Measurements from ENCODE around the gene RAB3GAP1. TPM values are rescaled to one million over a fixed set of nuclear protein-coding genes. Genes with fewer than 3 reads are reported as not detected.
"Not testable (repeated sequence)": the region's sequence is repeated elsewhere in the genome, so short reads cannot be mapped to it uniquely, and the experiment has no call there.

Gene RAB3GAP1
- total and polyA plus RNA-seq, 7 donors, result 18.6 to 70.2 (median 54.5) TPM

DNA sequence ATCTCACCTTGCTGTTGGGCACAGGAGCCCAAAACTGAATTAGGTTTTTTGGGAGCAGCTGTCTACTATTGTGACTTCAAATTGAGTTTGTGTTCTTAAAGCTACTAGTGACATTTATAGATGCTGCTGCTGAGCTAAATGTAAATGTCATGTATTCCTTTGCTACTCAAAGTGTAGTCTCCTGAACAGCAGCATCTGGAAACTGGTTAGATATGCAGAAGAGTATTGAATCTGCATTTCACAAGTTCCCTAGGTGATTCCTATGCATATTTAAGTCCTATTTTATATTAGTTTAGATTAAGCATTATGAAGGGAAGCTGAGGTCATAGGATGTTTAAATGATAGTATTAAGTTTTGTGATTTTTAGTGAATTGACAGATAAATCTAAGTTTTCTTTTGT, 67.5 kb downstream of the RAB3GAP1 start:
- TF ChIP-seq POLR2A (IDR thresholded peaks at IDR 0.05), result no peak
- no peak for TF ChIP-seq EP300 (IDR thresholded peaks at IDR 0.05)
- no peak for TF ChIP-seq CTCF (IDR thresholded peaks at IDR 0.05)
- TF ChIP-seq POLR2AphosphoS5 (IDR thresholded peaks at IDR 0.05), result no peak
- Histone ChIP-seq H3K36me3 (peaks cover 0 to 32% (median 2%) of the 10 kb centered on the region in 4 donors), H3K27ac (no peak overlapping the region), H3K4me3 (no peak overlapping the region), H3K27me3 (no peaks in the 10 kb centered on the region), H3K4me1 (no peaks in the 10 kb centered on the region), H3K9me3 (no peaks in the 10 kb centered on the region)
- intact Hi-C loops (cut with DNase I), result no loop called here
- DNase-seq, result no peak

DNA sequence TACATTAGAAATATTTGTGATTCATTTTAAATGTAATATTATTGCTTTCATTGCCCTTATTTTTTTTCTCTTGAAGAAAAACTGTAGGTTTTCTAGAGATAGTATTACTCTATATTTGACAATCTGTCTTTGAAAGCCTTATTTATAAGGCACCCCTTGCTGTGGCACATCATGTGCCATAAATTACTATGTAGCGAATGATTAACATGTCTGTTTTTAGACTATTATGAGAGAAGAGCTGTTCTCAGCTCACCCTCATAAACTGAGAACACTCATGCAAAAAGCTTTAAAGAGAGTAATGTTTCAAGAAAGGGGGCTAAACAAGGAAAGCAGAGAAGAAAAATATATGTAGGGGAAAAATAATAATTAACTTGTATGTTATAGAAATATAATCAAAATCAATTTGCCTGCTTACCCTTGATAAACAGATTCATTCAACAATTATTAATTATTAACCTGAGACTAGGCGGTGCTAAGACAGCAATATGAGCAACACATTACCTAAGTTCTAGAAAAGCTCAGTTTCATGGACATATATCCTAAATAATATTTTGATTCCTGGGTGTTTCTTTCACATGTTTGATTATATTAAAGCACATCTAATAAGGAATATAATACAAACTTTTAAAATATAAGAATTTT, 69.0 kb downstream of the RAB3GAP1 start:
- Histone ChIP-seq H3K36me3 (peaks cover 0 to 35% (median 2%) of the 10 kb centered on the region in 4 donors), H3K27ac (no peak overlapping the region), H3K27me3 (no peaks in the 10 kb centered on the region), H3K9me3 (no peaks in the 10 kb centered on the region), H3K4me1 (no peaks in the 10 kb centered on the region), H3K4me3 (no peak overlapping the region)
- no peak for DNase-seq
- TF ChIP-seq EP300 (IDR thresholded peaks at IDR 0.05) (no peak), POLR2AphosphoS5 (IDR thresholded peaks at IDR 0.05) (no peak), POLR2A (IDR thresholded peaks at IDR 0.05) (no peak), CTCF (IDR thresholded peaks at IDR 0.05) (no peak)
- WGBS, 2 donors, result 64 to 92% methylated on average over 2 of the region's 2 CpGs
- intact Hi-C loops (cut with DNase I), result no loop called here

GRCh38 chr2:135121658-135122039, 69.6 kb downstream of the RAB3GAP1 start:
- not testable (repeated sequence) for DNase-seq
- peaks cover 0 to 40% (median 4%) of the 10 kb centered on the region in 4 donors for H3K36me3 ChIP-seq

DNA sequence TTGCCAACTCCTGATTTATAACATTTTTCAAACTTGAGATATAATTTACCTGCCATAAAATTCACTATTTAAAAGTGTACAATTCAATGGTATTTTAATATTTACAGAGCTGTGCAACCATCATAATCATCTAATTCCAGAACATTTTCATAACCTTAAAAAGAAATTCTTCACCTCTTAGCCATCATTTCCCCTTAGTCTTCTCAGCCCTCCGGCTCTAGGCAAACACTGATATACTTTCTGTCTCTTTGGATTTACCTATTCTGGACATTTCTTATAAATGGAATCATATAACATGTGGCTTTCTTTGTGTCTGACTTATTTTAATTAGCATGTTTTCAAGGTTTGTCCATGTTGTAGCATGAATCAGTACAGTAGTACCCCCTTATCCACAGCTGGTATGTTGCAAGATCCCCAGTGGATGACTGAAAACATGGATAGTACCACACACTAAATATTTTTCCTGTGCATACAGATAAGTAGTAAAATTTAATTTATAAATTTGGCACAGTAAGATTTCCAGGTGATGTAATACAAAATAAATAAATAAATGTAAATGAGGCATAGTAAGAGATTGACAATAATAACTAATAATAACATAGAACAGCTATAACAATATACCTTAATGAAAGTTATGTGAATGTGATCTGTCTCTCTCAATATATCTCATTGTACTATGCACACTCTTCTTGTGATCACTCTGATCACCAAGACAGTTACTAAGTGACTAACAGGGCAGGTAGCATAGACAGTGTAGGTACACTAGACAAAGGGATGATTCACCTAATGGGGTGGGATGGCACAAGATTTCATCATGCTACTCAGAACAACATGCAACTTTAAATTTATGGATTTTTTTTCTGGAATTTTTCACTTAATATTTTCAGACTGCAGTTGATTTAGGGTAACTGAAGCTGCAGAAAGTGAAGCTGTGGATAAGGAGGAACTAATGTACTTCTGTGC, 73.1 kb downstream of the RAB3GAP1 start:
- Histone ChIP-seq H3K36me3 (peaks cover 0 to 59% (median 15%) of the 10 kb centered on the region in 4 donors), H3K27me3 (no peaks in the 10 kb centered on the region), H3K27ac (no peak overlapping the region), H3K9me3 (no peaks in the 10 kb centered on the region), H3K4me3 (no peak overlapping the region), H3K4me1 (no peaks in the 10 kb centered on the region)
- WGBS, 2 donors, result 96% methylated on average over 1 of the region's 1 CpG
- TF ChIP-seq CTCF (IDR thresholded peaks at IDR 0.05) (no peak), POLR2AphosphoS5 (IDR thresholded peaks at IDR 0.05) (no peak), EP300 (IDR thresholded peaks at IDR 0.05) (no peak), POLR2A (IDR thresholded peaks at IDR 0.05) (no peak)
- no peak for DNase-seq
- intact Hi-C loops (cut with DNase I), result no loop called here

More at GRCh38 chr2:135121658-135122039, 69.6 kb downstream of the RAB3GAP1 start:
- H3K4me1 ChIP-seq; intact Hi-C loops (cut with DNase I); H3K9me3 ChIP-seq; H3K27me3 ChIP-seq; H3K4me3 ChIP-seq; H3K27ac ChIP-seq: not testable (repeated sequence)
- WGBS, 2 donors, result 85 to 92% methylated on average over 6 of the region's 6 CpGs

- no peak for DNase-seq
- WGBS, 2 donors, result 94 to 96% methylated on average over 2 of the region's 2 CpGs
- Histone ChIP-seq H3K4me1 (no peaks in the 10 kb centered on the region), H3K36me3 (peaks cover 0 to 66% (median 18%) of the 10 kb centered on the region in 4 donors), H3K4me3 (no peak overlapping the region), H3K27ac (no peak overlapping the region), H3K27me3 (no peaks in the 10 kb centered on the region), H3K9me3 (no peaks in the 10 kb centered on the region)
- intact Hi-C loops (cut with DNase I), result no loop called here
- TF ChIP-seq EP300 (IDR thresholded peaks at IDR 0.05) (no peak), POLR2AphosphoS5 (IDR thresholded peaks at IDR 0.05) (no peak)
Measured at GRCh38 chr2:135125940-135126339, 73.8 kb downstream of the RAB3GAP1 start.

Measured in sigmoid colon (tissue), 7 donors.